H1 (cell line): ENCODE data around the gene OPALIN. TPM values are rescaled to one million over a fixed set of nuclear protein-coding genes. Genes with fewer than 3 reads are reported as not detected.

Experiments
- CTCF ChIA-PET: fragments of 300-600 bp; sonication (Branson Sonifier 250); formaldehyde crosslinking; loops from one replicate; lab custom pipeline; 2021; ENCODE audit not compliant: partially characterized antibody; lab: Charles Lee
- POLR2A ChIA-PET: fragments of 300-600 bp; sonication (Branson Sonifier 250); formaldehyde crosslinking; loops from one replicate; lab custom pipeline; 2021; ENCODE audit warnings: inconsistent platforms; ENCODE audit not compliant: partially characterized antibody; lab: Charles Lee
- DNase-seq, 2 experiments: peaks; one replicate each; pipeline versions ENCODE4 v3.0.0 to v3.0.0-alpha.2; 2010 to 2022; ENCODE audit warnings: low spot score in 2 of 2, low read depth in 1 of 2, mixed read lengths in 1 of 2
- FAIRE-seq: peaks from 2 replicates; lab custom pipeline; 2011; peaks lifted over from hg19 to GRCh38; lab: Jason Lieb, UNC
- H2AFZ ChIP-seq: 2 replicates; pipeline ENCODE4 v1.8.1; 2012; ENCODE audit warnings: low read length, inconsistent platforms
- H2AK5ac ChIP-seq: 2 replicates; pipeline ENCODE4 v1.6.1; 2013; ENCODE audit warnings: low read depth, low read length
- H2BK120ac ChIP-seq: replicated peaks from 2 replicates; pipeline ENCODE3; 2013; ENCODE audit warnings: low read depth, low read length, inconsistent platforms
- H2BK12ac ChIP-seq: 2 replicates; pipeline ENCODE4 v1.6.1; 2013; ENCODE audit warnings: low read depth, low read length
- H2BK15ac ChIP-seq: 2 replicates; pipeline ENCODE4 v1.6.1; 2013; ENCODE audit warnings: low read length
- H2BK20ac ChIP-seq: 2 replicates; pipeline ENCODE4 v1.6.1; 2013; ENCODE audit warnings: low read length
- H2BK5ac ChIP-seq: 2 replicates; pipeline ENCODE4 v1.6.1; 2013; ENCODE audit warnings: low read depth, low read length
- H3K14ac ChIP-seq: 2 replicates; pipeline ENCODE4 v1.6.1; 2013; ENCODE audit warnings: inconsistent platforms; ENCODE audit not compliant: insufficient read length
- H3K18ac ChIP-seq: 2 replicates; pipeline ENCODE4 v1.6.1; 2013; ENCODE audit warnings: low read length; ENCODE audit errors: extremely low read depth
- H3K23ac ChIP-seq: 2 replicates; pipeline ENCODE4 v1.6.1; 2013; ENCODE audit warnings: inconsistent platforms; ENCODE audit not compliant: insufficient read length
- H3K23me2 ChIP-seq: 2 replicates; pipeline ENCODE4 v1.6.1; 2013; ENCODE audit warnings: low read depth, low read length
- H3K27ac ChIP-seq: 2 replicates; pipeline ENCODE4 v1.6.1; 2011; ENCODE audit warnings: low read depth, low read length, inconsistent platforms
- H3K27me3 ChIP-seq, 4 experiments: replicated peaks in 1 of 4; 1 replicate in 1 of 4; 2 replicates in 3 of 4; pipeline versions ENCODE4 v1.6.1 to v1.8.1; 2011 to 2013; ENCODE audit warnings: low read length in 3 of 4, mild to moderate bottlenecking in 3 of 4, inconsistent platforms in 2 of 4, mixed read lengths in 2 of 4, moderate library complexity in 1 of 4; ENCODE audit not compliant: control insufficient read depth in 3 of 4, insufficient read depth in 3 of 4; ENCODE audit errors: extremely low read depth in 1 of 4
- H3K36me3 ChIP-seq, 4 experiments: 2 replicates each; pipeline versions ENCODE4 v1.6.1 to v1.8.1; 2011 to 2013; ENCODE audit warnings: mild to moderate bottlenecking in 4 of 4, low read length in 3 of 4, moderate library complexity in 2 of 4, control low read depth in 1 of 4, inconsistent platforms in 1 of 4; ENCODE audit not compliant: insufficient read depth in 4 of 4, control insufficient read depth in 2 of 4
- H3K4ac ChIP-seq: replicated peaks from 2 replicates; pipeline ENCODE3; 2013; ENCODE audit warnings: low read length, low read depth, mixed read lengths, inconsistent platforms; ENCODE audit not compliant: insufficient read length
- H3K4me1 ChIP-seq, 4 experiments: replicated peaks in 1 of 4; 1 replicate in 1 of 4; 2 replicates in 3 of 4; pipeline versions ENCODE4 v1.6.1 to v1.8.1; 2011 to 2013; ENCODE audit warnings: low read length in 3 of 4, inconsistent platforms in 2 of 4, mixed read lengths in 1 of 4; ENCODE audit not compliant: insufficient read depth in 4 of 4, control insufficient read depth in 3 of 4
- H3K4me2 ChIP-seq, 2 experiments: 2 replicates each; pipeline versions ENCODE4 v1.6.1 to v1.8.1; 2011 to 2013; ENCODE audit warnings: low read depth in 2 of 2, low read length in 2 of 2, control low read depth in 1 of 2, inconsistent platforms in 1 of 2, mild to moderate bottlenecking in 1 of 2; ENCODE audit not compliant: insufficient read depth in 1 of 2
- H3K4me3 ChIP-seq, 4 experiments: fragments of 200-600, 300-600 bp in 1 of 4; sonication (generic), shearing (Covaris generic), sonication (Bioruptor Twin) in 1 of 4; 2 replicates each; pipeline versions ENCODE4 v1.5.1 to v1.8.1; 2011 to 2016; ENCODE audit warnings: low read length in 4 of 4, low read depth in 3 of 4, control low read depth in 2 of 4, inconsistent platforms in 2 of 4, mild to moderate bottlenecking in 2 of 4, mixed read lengths in 1 of 4, moderate library complexity in 1 of 4; ENCODE audit not compliant: insufficient read depth in 2 of 4; ENCODE audit errors: extremely low read depth in 1 of 4
- H3K56ac ChIP-seq: replicated peaks from 2 replicates; pipeline ENCODE3; 2013; ENCODE audit warnings: low read depth, mild to moderate bottlenecking, mixed read lengths, low read length, inconsistent platforms; ENCODE audit not compliant: insufficient read length
- H3K79me1 ChIP-seq: 2 replicates; pipeline ENCODE4 v1.6.1; 2013; ENCODE audit warnings: low read depth, low read length, control low read depth
- H3K79me2 ChIP-seq, 2 experiments: 2 replicates each; pipeline versions ENCODE4 v1.6.1 to v1.8.1; 2012 to 2013; ENCODE audit warnings: low read length in 2 of 2, mild to moderate bottlenecking in 2 of 2, inconsistent platforms in 1 of 2; ENCODE audit not compliant: insufficient read depth in 2 of 2, control insufficient read depth in 1 of 2
- H3K9ac ChIP-seq, 4 experiments: replicated peaks in 1 of 4; 1 replicate in 1 of 4; 2 replicates in 3 of 4; pipeline versions ENCODE4 v1.6.1 to v1.8.1; 2011 to 2013; ENCODE audit warnings: low read depth in 3 of 4, low read length in 3 of 4, control low read depth in 2 of 4, mild to moderate bottlenecking in 2 of 4, moderate library complexity in 2 of 4, inconsistent platforms in 1 of 4; ENCODE audit errors: extremely low read depth in 1 of 4
- H3K9me3 ChIP-seq, 2 experiments: 2 replicates each; pipeline versions ENCODE4 v1.6.1 to v1.8.1; 2012 to 2013; ENCODE audit warnings: mild to moderate bottlenecking in 2 of 2, moderate library complexity in 2 of 2, control low read depth in 1 of 2, inconsistent platforms in 1 of 2, low read depth in 1 of 2, low read length in 1 of 2, mixed read lengths in 1 of 2; ENCODE audit not compliant: insufficient read depth in 2 of 2
- H4K20me1 ChIP-seq, 2 experiments: replicated peaks in 1 of 2; 2 replicates each; pipeline versions ENCODE3 to v1.8.1; 2011 to 2013; ENCODE audit warnings: inconsistent platforms in 2 of 2, low read length in 2 of 2, mild to moderate bottlenecking in 1 of 2; ENCODE audit not compliant: insufficient read depth in 2 of 2, control insufficient read depth in 1 of 2
- H4K5ac ChIP-seq: 2 replicates; pipeline ENCODE4 v1.6.1; 2013; ENCODE audit warnings: low read length, low read depth, mixed read lengths, inconsistent platforms; ENCODE audit not compliant: insufficient read length
- H4K8ac ChIP-seq: 2 replicates; pipeline ENCODE4 v1.8.0; 2013; ENCODE audit warnings: mild to moderate bottlenecking, moderate library complexity, low read length, inconsistent platforms; ENCODE audit not compliant: insufficient read depth; ENCODE audit errors: extremely low read depth
- H4K91ac ChIP-seq: replicated peaks from 2 replicates; pipeline ENCODE3; 2013; ENCODE audit warnings: low read length, mixed read lengths, inconsistent platforms; ENCODE audit not compliant: insufficient read length
- BCL11A ChIP-seq, 2 experiments: IDR thresholded peaks; one replicate each; pipeline ENCODE4 v1.6.1; 2011; ENCODE audit warnings: low read depth in 2 of 2, low read length in 2 of 2, mild to moderate bottlenecking in 2 of 2
- CBX5 ChIP-seq: fragments of 300-800, 300-1000 bp; sonication (generic); IDR thresholded peaks from 2 replicates; pipeline ENCODE4 v1.7.1; 2016; ENCODE audit warnings: antibody characterized with exemption, low read length, low read depth
- GABPA ChIP-seq: IDR thresholded peaks from 2 replicates; pipeline ENCODE4 v1.6.1; 2011; ENCODE audit warnings: mild to moderate bottlenecking, low read length, moderate library complexity, borderline replicate concordance; ENCODE audit not compliant: insufficient read depth
- NANOG ChIP-seq: IDR thresholded peaks from 2 replicates; pipeline ENCODE4 v1.6.1; 2011; ENCODE audit warnings: low read length, low read depth, mild to moderate bottlenecking, inconsistent platforms; ENCODE audit not compliant: insufficient read depth, poor library complexity, severe bottlenecking
- RXRA ChIP-seq: IDR thresholded peaks from 2 replicates; pipeline ENCODE4 v1.6.1; 2011; ENCODE audit warnings: low read depth, mild to moderate bottlenecking, low read length, moderate library complexity; ENCODE audit not compliant: insufficient read depth
- TAF7 ChIP-seq: optimal IDR thresholded peaks from 2 replicates; pipeline ENCODE3; 2011; ENCODE audit warnings: low read depth, mild to moderate bottlenecking, inconsistent platforms, low read length, moderate library complexity, borderline replicate concordance
- WGBS, 2 experiments: shearing (Covaris generic) in 1 of 2; methylation state at CpG; one replicate each; pipeline versions ENCODE4 v1.1.6 to v1.1.7; 2013 to 2015; ENCODE audit warnings: low lambda C conversion rate in 2 of 2, mixed read lengths in 2 of 2, inconsistent platforms in 1 of 2, low coverage in 1 of 2, missing lambda C conversion rate in 1 of 2; ENCODE audit not compliant: insufficient replicate concordance in 2 of 2, insufficient coverage in 1 of 2, insufficient read length in 1 of 2; ENCODE audit errors: extremely low coverage in 1 of 2, missing lambda C conversion rate in 1 of 2; 5-methylcytosine and 5-hydroxymethylcytosine counted together
- polyA plus RNA-seq, 7 experiments: library from polyadenylated mRNA; depleted of rRNA in 3 of 7; stranded (reverse) in 5 of 7; unstranded in 2 of 7; fragments of >200 nt in 5 of 7; fragments of 200-250 nt in 2 of 7; gene quantifications; 1 replicate in 5 of 7; 2 replicates in 1 of 7; 4 replicates in 1 of 7; pipeline versions ENCODE4 v1.2.1 to v1.2.3, GENCODE V29; 2011 to 2013; ENCODE audit warnings: missing spikeins in 2 of 7, mixed read lengths in 2 of 7
- total RNA-seq: library from RNA; stranded (reverse); fragmentation: NEBNext Ultra II Directional; extraction: Animal tissue kit (Norgen Biotek cat#: 25700); gene quantifications from 2 replicates; pipeline ENCODE4 v1.2.1, GENCODE V29; 2021
- TF ChIP-seq, protein P1 (sequence below): IDR thresholded peaks from 2 replicates; pipeline ENCODE4 v1.6.1; 2011; ENCODE audit warnings: low read depth, mild to moderate bottlenecking, low read length; ENCODE audit not compliant: insufficient read depth
- TF ChIP-seq, protein P2 (sequence below): IDR thresholded peaks from 2 replicates; pipeline ENCODE4 v1.6.1; 2012; ENCODE audit warnings: inconsistent platforms
- TF ChIP-seq, protein P3 (sequence below), 3 experiments: IDR thresholded peaks; 1 replicate in 2 of 3; 2 replicates in 1 of 3; pipeline versions ENCODE4 v1.5.1 to v1.6.1; 2011; ENCODE audit warnings: low read length in 3 of 3, mild to moderate bottlenecking in 3 of 3, inconsistent platforms in 2 of 3, low read depth in 1 of 3, moderate library complexity in 1 of 3; ENCODE audit not compliant: insufficient read depth in 1 of 3; ENCODE audit errors: control extremely low read depth in 1 of 3

OPALIN gene
- total and polyA plus RNA-seq, 2 of the 8 experiments (the other 6 are each of a cell fraction or from before 2014, with no cell fraction given), result 0.03 TPM; not detected in 1

DNA sequence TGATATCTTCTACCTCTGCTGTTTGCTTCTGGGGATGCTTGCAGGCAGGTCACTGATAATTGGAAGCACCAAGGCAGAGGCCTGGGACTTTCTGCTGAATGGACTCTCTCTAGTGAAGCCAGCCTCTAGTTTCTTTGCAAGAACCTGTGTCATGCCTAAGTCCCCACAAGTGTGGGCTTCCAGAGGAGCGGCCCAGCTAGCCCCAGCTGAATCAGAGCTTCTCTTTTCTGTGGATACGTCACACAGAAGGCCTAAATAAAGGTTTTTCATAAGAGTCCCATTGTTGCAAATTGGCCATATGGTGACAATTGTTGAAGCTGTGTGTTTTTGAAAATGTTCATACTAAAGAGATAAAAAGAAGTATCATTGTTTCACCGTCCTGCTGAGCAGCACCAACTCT is 6.8 kb upstream of the OPALIN start:
- no peak overlapping the region for H3K4me3 ChIP-seq
- H4K5ac ChIP-seq, result no peak overlapping the region
- H3K9ac ChIP-seq, result no peak overlapping the region
- no peak overlapping the region for H2BK15ac ChIP-seq
- peaks cover 0 to under 1% (median 0%) of the 10 kb centered on the region in 4 experiments; a peak in 2 of 7 replicates for H3K4me1 ChIP-seq
- POLR2A ChIA-PET, result no interaction called here
- no peak overlapping the region for H2BK20ac ChIP-seq
- no peak overlapping the region for H3K4ac ChIP-seq
- H2BK120ac ChIP-seq, result no peak overlapping the region
- no peak overlapping the region for H3K56ac ChIP-seq
- H3K9me3 ChIP-seq, result no peaks in the 10 kb centered on the region
- H3K14ac ChIP-seq, result no peak overlapping the region
- no peaks in the 10 kb centered on the region for H4K20me1 ChIP-seq
- FAIRE-seq (no peak), DNase-seq (no peak)
- no peak overlapping the region for H4K91ac ChIP-seq
- no peak overlapping the region for H3K4me2 ChIP-seq
- H3K18ac ChIP-seq, result no peak overlapping the region
- no peak overlapping the region for H2AFZ ChIP-seq
- 88% methylated on average over 3 of the region's 3 CpGs; no CpG with 5 or more reads in 1 of the 2 experiments for WGBS, 2 experiments
- H2BK5ac ChIP-seq, result no peak overlapping the region
- H3K79me2 ChIP-seq, result no peaks in the 10 kb centered on the region
- H3K27ac ChIP-seq, result no peak overlapping the region
- no peak overlapping the region for H3K23ac ChIP-seq
- CTCF ChIA-PET, result interaction anchor here (0.7 to 11.4 kb wide), 9 partner anchors 10 to 145 kb away, joined by 3 to 197 read pairs (median 5); no protein-coding TSS in a partner anchor
- no peaks in the 10 kb centered on the region; a peak in 2 of 7 replicates for H3K27me3 ChIP-seq
- no peaks in the 10 kb centered on the region for H3K23me2 ChIP-seq
- H3K79me1 ChIP-seq, result no peaks in the 10 kb centered on the region
- H4K8ac ChIP-seq, result no peak overlapping the region
- no peaks in the 10 kb centered on the region for H3K36me3 ChIP-seq
- H2BK12ac ChIP-seq, result no peak overlapping the region
- H2AK5ac ChIP-seq, result no peak overlapping the region
- TF ChIP-seq, protein P1, sequence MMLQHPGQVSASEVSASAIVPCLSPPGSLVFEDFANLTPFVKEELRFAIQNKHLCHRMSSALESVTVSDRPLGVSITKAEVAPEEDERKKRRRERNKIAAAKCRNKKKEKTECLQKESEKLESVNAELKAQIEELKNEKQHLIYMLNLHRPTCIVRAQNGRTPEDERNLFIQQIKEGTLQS, result no peak
- no peak for TF ChIP-seq CBX5
- no peak for TF ChIP-seq RXRA
- TF ChIP-seq TAF7, result no peak
- no peak for TF ChIP-seq BCL11A (IDR thresholded peaks at IDR 0.05; ENCODE audit: low read depth in 2 of 2, low read length in 2 of 2)
- no peak for TF ChIP-seq NANOG
- TF ChIP-seq GABPA, result no peak
- TF ChIP-seq, protein P2, sequence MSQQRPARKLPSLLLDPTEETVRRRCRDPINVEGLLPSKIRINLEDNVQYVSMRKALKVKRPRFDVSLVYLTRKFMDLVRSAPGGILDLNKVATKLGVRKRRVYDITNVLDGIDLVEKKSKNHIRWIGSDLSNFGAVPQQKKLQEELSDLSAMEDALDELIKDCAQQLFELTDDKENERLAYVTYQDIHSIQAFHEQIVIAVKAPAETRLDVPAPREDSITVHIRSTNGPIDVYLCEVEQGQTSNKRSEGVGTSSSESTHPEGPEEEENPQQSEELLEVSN, result no peak
- TF ChIP-seq, protein P3, sequence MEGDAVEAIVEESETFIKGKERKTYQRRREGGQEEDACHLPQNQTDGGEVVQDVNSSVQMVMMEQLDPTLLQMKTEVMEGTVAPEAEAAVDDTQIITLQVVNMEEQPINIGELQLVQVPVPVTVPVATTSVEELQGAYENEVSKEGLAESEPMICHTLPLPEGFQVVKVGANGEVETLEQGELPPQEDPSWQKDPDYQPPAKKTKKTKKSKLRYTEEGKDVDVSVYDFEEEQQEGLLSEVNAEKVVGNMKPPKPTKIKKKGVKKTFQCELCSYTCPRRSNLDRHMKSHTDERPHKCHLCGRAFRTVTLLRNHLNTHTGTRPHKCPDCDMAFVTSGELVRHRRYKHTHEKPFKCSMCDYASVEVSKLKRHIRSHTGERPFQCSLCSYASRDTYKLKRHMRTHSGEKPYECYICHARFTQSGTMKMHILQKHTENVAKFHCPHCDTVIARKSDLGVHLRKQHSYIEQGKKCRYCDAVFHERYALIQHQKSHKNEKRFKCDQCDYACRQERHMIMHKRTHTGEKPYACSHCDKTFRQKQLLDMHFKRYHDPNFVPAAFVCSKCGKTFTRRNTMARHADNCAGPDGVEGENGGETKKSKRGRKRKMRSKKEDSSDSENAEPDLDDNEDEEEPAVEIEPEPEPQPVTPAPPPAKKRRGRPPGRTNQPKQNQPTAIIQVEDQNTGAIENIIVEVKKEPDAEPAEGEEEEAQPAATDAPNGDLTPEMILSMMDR (IDR thresholded peaks at IDR 0.05; ENCODE audit: control extremely low read depth in 1 of 3, insufficient read depth in 1 of 3, low read depth in 1 of 3, low read length in 3 of 3), result no peak
